Chondrocyte (in vitro differentiated cells): Measurements from ENCODE around the gene GPRC6A. TPM values are rescaled to one million over a fixed set of nuclear protein-coding genes. Genes with fewer than 3 reads are reported as not detected.

Experiments used
- DNase-seq: peaks from one replicate; pipeline ENCODE4 v3.0.0; 2021; ENCODE audit warnings: mixed read lengths, low spot score
- H3K27ac Mint-ChIP-seq: one replicate; pipeline ENCODE4 v1.8.0; 2021; ENCODE audit warnings: mild to moderate bottlenecking, moderate library complexity, mixed read lengths; ENCODE audit not compliant: unreplicated experiment
- H3K27me3 Mint-ChIP-seq: 2 replicates; pipeline ENCODE4 v1.8.0; 2021; ENCODE audit warnings: low read depth, mixed read lengths
- H3K36me3 Mint-ChIP-seq: 2 replicates; pipeline ENCODE4 v1.8.0; 2021; ENCODE audit warnings: low read depth, mixed read lengths
- H3K4me1 Mint-ChIP-seq: 2 replicates; pipeline ENCODE4 v1.8.0; 2021; ENCODE audit warnings: low read depth, mild to moderate bottlenecking, mixed read lengths
- H3K4me3 Mint-ChIP-seq: one replicate; pipeline ENCODE4 v1.8.0; 2021; ENCODE audit warnings: mild to moderate bottlenecking, moderate library complexity, mixed read lengths; ENCODE audit not compliant: unreplicated experiment
- H3K9me3 Mint-ChIP-seq: 2 replicates; pipeline ENCODE4 v1.8.0; 2021; ENCODE audit warnings: low read depth, mixed read lengths
- CTCF ChIP-seq: fragments of 200-600 bp; sonication (generic); IDR thresholded peaks from 2 replicates; pipeline ENCODE4 v1.5.0; 2021; ENCODE audit warnings: antibody characterized with exemption, mild to moderate bottlenecking, moderate library complexity
- long read RNA-seq: library from polyadenylated mRNA; stranded (forward); transcript quantifications from one replicate; pipeline ENCODE4 v2.0.0, GENCODE V29; 2021
- total RNA-seq: library from RNA; stranded (reverse); gene quantifications from 3 replicates; pipeline ENCODE4 v1.2.1, GENCODE V29; 2021

The GPRC6A gene
- total RNA-seq: not detected in 3 replicates
- long read RNA-seq: 0 reads

- peaks cover 15% of the 10 kb centered on the region for H3K27me3 Mint-ChIP-seq
- H3K4me3 Mint-ChIP-seq: no peak within 1 kb of the TSS
- H3K27ac Mint-ChIP-seq: no peak within 1 kb of the TSS
These were observed at the start of gene GPRC6A for GRCh38 chr6:116828983-116829382. Gene GPRC6A, minus strand, starts transcription at chr6:116829083. Its CDS starts 70 bp downstream, at chr6:116829013.

GRCh38 chr6:116877743-116878142, 48.9 kb upstream of the GPRC6A start:
- TF ChIP-seq CTCF: no peak
- Mint-ChIP-seq H3K36me3 (peaks cover 2% of the 10 kb centered on the region), H3K27ac (no peak overlapping the region), H3K4me1 (peaks cover 15% of the 10 kb centered on the region), H3K4me3 (no peak overlapping the region), H3K27me3 (peaks cover 51% of the 10 kb centered on the region), H3K9me3 (peaks cover 7% of the 10 kb centered on the region)
- no peak for DNase-seq

More at GRCh38 chr6:116828983-116829382, at the start of gene GPRC6A:
- no peaks in the 10 kb centered on the region for H3K36me3 Mint-ChIP-seq
- no peak for DNase-seq
- TF ChIP-seq CTCF: no peak
- H3K9me3 Mint-ChIP-seq: peaks cover 16% of the 10 kb centered on the region
- no peaks in the 10 kb centered on the region for H3K4me1 Mint-ChIP-seq

DNA sequence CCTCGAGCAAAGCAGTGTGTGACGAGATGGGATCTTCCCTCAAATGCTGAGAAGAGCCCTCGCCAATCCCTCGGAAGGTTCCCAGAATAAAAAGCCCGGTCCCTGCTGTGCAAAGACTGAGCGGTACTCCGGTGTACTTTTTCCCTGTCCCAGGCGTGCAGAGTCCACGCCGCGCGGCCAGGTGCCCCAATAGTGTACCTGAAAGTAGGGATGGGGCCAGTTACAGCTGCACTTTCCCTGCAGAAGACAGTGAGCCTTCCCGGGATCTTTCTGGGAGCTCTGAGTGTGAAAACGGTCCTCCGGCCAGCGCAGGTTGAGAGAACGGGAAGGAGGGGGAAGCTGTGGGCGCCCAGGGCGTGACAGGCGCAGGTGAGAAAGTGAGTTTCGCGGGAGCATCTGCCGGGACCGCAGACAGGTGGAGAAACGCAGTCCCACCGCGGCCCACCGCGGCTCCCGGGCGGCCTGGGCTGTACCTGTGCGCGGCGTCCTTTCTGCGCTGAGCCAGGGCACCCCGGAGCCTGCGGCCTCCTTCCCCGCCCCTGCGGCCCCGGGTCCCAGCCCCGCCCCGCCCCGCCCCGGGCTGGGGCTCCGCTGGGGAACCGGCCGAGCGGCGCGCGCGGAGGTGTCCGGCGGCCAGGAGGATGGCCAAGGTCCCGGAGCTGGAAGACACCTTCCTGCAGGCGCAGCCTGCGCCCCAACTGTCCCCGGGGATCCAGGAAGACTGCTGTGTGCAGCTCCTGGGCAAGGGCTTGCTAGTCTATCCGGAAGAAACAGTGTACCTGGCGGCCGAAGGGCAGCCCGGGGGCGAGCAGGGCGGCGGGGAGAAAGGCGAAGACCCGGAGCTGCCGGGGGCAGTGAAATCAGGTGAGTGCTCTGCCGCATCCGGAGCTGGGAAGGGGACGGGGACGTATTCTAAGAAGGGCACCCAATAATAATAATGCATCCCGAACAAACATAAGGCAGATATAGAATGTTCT, 48.0 kb upstream of the GPRC6A start, which contains the start of gene RFX6:
RFX6 (plus strand) TSS at position 608 of the 977 bp plus-strand sequence; CDS start at position 642, 34 bp downstream.
- Mint-ChIP-seq H3K36me3 (peaks cover 2% of the 10 kb centered on the region), H3K27me3 (peaks cover 52% of the 10 kb centered on the region), H3K4me3 (peak within 1 kb of the TSS; percentile 54), H3K9me3 (peaks cover 11% of the 10 kb centered on the region), H3K4me1 (peaks cover 15% of the 10 kb centered on the region), H3K27ac (no peak within 1 kb of the TSS)
- DNase-seq: no peak
- no peak for TF ChIP-seq CTCF

DNA sequence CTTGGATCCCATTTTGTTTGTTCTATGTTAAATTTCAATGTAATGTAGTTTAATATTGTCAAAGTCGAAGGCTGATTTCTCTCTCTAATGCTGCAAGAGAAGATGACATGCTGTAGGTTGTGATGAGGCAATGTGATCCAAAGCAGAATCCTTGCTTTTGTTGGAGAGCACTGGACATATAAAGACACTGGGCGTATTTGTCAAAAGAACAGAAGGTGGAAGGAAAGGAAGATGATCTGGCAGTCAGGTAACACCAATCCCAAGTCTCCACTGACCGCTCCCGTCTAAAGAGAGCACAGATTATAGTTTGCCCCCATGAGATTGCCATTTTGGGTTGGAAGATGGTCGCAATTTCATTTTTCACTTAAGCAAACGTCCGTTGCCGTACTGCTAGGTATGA, 47.2 kb upstream of the GPRC6A start:
- H3K4me1 Mint-ChIP-seq: peaks cover 15% of the 10 kb centered on the region
- H3K4me3 Mint-ChIP-seq: no peak overlapping the region
- H3K9me3 Mint-ChIP-seq: peaks cover 11% of the 10 kb centered on the region
- no peak overlapping the region for H3K27ac Mint-ChIP-seq
- peaks cover 52% of the 10 kb centered on the region for H3K27me3 Mint-ChIP-seq
- H3K36me3 Mint-ChIP-seq: peaks cover 2% of the 10 kb centered on the region
- no peak for DNase-seq
- no peak for TF ChIP-seq CTCF

GRCh38 chr6:116872771-116873170, 43.9 kb upstream of the GPRC6A start:
- peaks cover 11% of the 10 kb centered on the region for H3K9me3 Mint-ChIP-seq

More at GRCh38 chr6:116872771-116873170, 43.9 kb upstream of the GPRC6A start:
- Mint-ChIP-seq H3K36me3 (peaks cover 2% of the 10 kb centered on the region), H3K4me3 (no peak overlapping the region), H3K27me3 (peaks cover 39% of the 10 kb centered on the region), H3K4me1 (peaks cover 14% of the 10 kb centered on the region), H3K27ac (no peak overlapping the region)
- TF ChIP-seq CTCF: no peak
- no peak for DNase-seq
